Stimulated activated memory B cell treated with anti-CD40 and anti-IgM and Interleukin-4, amounts not matched to agents 10 μg/mL and 1 μg/mL and 100 μg/mL, for 72 hours (primary cell): ENCODE measurements around the gene CCDC121.

Source experiments
- ATAC-seq: fragments of 150-1000 bp; cut with Tn5 transposase; 2 replicates; pipeline ENCODE4 v1.10.0; 2021
- H3K27ac Mint-ChIP-seq: one replicate; pipeline ENCODE4 v1.8.0; 2022; ENCODE audit warnings: mild to moderate bottlenecking, mixed read lengths
- H3K27me3 Mint-ChIP-seq: one replicate; pipeline ENCODE4 v1.8.0; 2022; ENCODE audit warnings: mixed read lengths
- H3K36me3 Mint-ChIP-seq: one replicate; pipeline ENCODE4 v1.8.0; 2022; ENCODE audit warnings: mixed read lengths
- H3K4me1 Mint-ChIP-seq: one replicate; pipeline ENCODE4 v1.8.0; 2022; ENCODE audit warnings: mixed read lengths
- H3K4me3 Mint-ChIP-seq: one replicate; pipeline ENCODE4 v1.8.0; 2022; ENCODE audit warnings: mild to moderate bottlenecking, moderate library complexity, mixed read lengths
- H3K9me3 Mint-ChIP-seq: one replicate; pipeline ENCODE4 v1.8.0; 2022; ENCODE audit warnings: mixed read lengths

CCDC121 gene, protein sequence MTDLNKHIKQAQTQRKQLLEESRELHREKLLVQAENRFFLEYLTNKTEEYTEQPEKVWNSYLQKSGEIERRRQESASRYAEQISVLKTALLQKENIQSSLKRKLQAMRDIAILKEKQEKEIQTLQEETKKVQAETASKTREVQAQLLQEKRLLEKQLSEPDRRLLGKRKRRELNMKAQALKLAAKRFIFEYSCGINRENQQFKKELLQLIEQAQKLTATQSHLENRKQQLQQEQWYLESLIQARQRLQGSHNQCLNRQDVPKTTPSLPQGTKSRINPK

DNA sequence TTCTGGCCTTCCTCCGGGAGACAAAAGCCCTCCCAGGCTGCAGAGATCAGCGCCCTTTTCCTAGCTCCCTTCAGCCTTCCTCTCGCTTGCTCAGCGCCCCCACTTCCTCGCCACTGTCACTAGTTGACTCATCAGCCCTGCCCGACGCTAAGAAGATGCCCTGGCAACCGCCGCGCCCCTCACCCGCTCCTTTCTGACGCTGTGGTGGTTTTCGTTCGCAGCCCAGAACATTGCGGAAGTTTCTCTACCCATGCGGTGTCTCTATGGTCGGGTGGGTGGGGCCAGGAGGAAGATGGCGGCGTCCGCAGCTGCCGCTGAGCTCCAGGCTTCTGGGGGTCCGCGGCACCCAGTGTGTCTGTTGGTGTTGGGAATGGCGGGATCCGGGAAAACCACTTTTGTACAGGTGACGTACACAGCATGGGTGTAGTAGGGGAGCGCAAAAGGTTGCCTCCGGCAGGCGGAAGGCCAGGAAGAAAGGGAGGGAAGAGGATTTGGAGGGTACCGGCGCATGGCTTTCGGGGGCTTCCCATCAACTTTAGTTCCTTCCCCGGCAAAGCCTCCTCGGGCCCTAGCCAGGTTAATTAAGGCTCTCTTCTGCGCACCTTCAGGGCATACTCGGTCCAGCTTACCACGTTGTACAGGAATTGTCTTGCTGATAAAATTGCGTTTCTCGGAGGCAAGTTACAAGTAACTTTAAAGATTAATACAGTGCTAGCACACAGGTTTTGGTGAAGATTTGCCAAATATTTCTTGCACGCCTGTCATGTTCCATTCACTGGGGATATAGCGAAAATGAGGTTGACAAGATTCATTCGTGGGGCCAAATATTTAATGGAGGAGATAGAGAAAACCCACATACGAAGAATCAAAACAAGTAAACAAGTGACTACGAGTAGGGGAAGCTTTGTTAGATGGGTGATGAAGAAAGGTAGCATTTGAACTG lies at the start of gene CCDC121, which contains the start of gene GPN1:
TSS of gene CCDC121 (minus strand) at position 246 of the 943 bp plus-strand sequence. CDS start 1,213 bp downstream, outside the sequence.
TSS of gene GPN1 (plus strand) at position 284 of the 943 bp plus-strand sequence. CDS start at position 293, 9 bp downstream.
- no peak within 1 kb of the TSS for H3K27ac Mint-ChIP-seq

DNA sequence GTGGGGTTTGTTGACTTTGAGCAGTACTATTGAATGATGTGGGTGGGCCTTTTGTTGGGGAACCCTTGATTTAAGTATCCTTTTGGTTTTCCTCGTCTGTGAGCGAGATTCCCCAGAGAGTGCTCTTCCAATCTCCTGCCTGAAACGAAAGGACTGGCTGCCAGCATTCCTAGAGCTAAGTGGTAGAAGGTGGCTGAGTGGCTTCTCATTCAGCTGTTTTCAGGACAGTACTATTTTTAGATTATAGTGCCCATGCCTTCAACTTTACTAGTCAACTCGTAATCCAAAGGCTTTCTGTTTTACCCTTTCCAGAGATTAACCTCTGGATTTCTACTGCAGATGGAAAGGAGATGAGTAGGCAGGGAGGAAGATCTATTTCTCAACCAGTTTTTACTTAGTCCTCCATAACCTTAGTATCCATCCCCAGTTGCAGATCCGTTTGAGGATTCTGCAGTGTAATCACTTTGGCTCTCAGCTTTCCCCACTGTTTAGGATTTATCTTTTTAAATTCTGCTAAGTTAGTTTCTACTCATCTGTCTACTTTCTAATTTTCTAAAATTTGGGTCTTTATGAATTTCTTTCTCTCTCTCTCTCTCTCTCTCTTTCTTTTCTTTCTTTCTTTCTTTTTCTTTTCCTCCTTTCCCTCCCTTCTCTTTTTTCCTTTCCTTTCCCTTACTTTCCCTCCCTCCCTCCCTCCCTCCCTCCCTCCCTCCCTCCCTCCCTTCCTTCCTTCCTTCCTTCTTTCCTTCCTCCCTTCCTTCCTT lies 44.1 kb upstream of the CCDC121 start:
- no peaks in the 10 kb centered on the region for H3K9me3 Mint-ChIP-seq
- ATAC-seq, result no peak
- peaks cover 12% of the 10 kb centered on the region for H3K4me1 Mint-ChIP-seq
- H3K27ac Mint-ChIP-seq, result no peak overlapping the region
- H3K4me3 Mint-ChIP-seq, result no peak overlapping the region
- no peaks in the 10 kb centered on the region for H3K27me3 Mint-ChIP-seq
- peaks cover 58% of the 10 kb centered on the region for H3K36me3 Mint-ChIP-seq

More for the DNA sequence above, at the start of gene CCDC121, which contains the start of gene GPN1:
- H3K4me3 Mint-ChIP-seq, result no peak within 1 kb of the TSS
- H3K4me1 Mint-ChIP-seq, result no peaks in the 10 kb centered on the region
- ATAC-seq, result peak; percentile 100
- peaks cover 30% of the 10 kb centered on the region for H3K36me3 Mint-ChIP-seq
- H3K9me3 Mint-ChIP-seq, result no peaks in the 10 kb centered on the region
- no peaks in the 10 kb centered on the region for H3K27me3 Mint-ChIP-seq

DNA sequence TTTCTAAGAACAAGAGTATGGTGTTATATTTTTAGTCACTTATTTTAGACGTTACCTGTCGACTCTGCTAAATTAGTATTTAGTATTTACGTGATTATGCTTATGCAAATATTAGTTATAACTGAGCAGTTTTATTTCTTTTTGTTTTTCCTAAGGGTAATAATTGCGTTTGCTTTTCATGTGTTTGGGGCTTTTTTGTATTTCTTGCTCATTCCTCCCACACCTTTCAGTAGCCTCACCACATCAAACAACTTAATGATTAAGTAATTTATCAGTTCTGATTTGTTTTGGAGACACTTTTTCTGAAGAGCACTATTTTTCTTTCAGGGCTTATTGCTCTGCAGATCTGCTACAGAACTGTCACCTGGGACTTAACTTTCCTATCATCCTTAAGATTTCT lies 42.4 kb upstream of the CCDC121 start:
- Mint-ChIP-seq H3K36me3 (peaks cover 56% of the 10 kb centered on the region), H3K27ac (no peak overlapping the region), H3K27me3 (no peaks in the 10 kb centered on the region), H3K4me1 (peaks cover 23% of the 10 kb centered on the region), H3K4me3 (no peak overlapping the region), H3K9me3 (no peaks in the 10 kb centered on the region)
- ATAC-seq, result no peak

DNA sequence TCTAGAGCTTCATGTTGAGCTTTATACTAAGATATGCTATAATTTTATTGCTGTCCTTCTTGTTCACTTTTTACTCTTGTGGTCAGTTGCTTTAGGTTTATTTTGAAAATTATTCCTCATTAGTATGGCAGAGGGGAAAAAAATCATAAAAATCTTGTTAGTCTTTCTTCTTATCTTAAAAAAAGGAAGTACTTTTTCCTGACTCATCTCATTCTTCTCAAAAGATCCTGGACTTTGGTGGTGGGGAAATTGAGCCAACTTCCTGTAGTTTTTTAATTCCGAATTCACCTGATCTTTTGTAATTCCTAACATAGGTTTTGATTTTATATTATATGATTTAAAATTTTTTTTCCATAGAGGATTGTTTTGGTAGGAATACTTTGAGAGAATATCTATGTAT lies 38.6 kb upstream of the CCDC121 start:
- H3K27ac Mint-ChIP-seq, result no peak overlapping the region
- no peaks in the 10 kb centered on the region for H3K9me3 Mint-ChIP-seq
- H3K4me3 Mint-ChIP-seq, result no peak overlapping the region
- no peaks in the 10 kb centered on the region for H3K27me3 Mint-ChIP-seq
- peaks cover 51% of the 10 kb centered on the region for H3K4me1 Mint-ChIP-seq
- ATAC-seq, result no peak
- H3K36me3 Mint-ChIP-seq, result peaks cover 32% of the 10 kb centered on the region

DNA sequence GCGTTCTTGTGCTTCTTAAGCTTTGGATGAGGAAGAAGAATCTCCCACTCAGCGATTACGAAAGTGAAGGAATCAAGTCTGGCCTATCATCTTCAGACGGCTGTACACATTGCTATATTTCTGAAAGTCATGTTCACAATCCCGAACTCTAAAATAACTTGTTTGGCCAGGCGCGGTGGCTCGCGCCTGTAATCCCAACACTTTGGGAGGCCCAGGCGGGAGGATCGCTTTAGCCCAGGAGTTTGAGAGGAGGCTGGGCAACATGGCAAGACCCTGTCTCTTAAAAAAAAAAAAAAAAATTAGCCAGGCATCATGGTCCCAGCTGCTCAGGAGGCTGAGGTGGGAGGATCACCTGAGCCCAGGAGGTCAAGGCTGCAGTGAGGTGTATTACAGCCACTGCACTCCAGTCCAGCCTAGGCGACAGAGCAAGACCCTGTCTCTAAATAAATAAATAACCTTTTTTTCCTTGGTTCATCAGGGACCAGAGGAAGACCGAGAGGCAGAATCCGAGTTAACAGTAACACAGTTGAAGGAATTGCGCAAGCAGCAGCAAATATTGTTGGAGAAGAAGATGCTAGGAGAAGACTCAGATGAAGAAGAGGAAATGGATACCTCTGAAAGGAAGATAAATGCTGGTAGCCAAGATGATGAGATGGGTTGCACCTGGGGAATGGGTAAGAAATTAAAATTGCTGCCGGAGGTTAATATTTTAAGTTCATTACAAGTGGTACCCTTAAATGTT lies 36.0 kb upstream of the CCDC121 start:
- H3K4me1 Mint-ChIP-seq, result peaks cover 56% of the 10 kb centered on the region
- peak overlapping the region; percentile 99 for H3K4me3 Mint-ChIP-seq
- H3K27me3 Mint-ChIP-seq, result no peaks in the 10 kb centered on the region
- no peaks in the 10 kb centered on the region for H3K9me3 Mint-ChIP-seq
- H3K27ac Mint-ChIP-seq, result peak overlapping the region; percentile 98
- ATAC-seq, result no peak
- H3K36me3 Mint-ChIP-seq, result peaks cover 34% of the 10 kb centered on the region

DNA sequence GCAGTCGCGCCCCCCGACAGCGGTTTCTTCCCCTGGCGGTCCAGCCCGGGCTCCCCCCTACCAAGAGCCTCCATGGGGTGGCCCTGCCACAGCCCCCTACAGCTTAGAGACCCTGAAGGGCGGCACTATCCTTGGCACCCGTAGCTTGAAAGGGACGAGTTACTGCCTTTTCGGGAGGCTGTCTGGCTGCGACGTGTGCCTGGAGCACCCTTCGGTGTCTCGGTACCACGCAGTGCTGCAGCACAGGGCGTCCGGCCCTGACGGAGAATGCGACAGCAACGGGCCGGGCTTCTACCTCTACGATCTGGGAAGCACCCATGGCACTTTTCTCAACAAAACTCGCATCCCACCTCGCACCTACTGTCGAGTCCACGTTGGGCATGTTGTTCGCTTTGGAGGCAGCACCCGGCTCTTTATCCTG lies 35.4 kb upstream of the CCDC121 start:
- Mint-ChIP-seq H3K27me3 (no peaks in the 10 kb centered on the region), H3K4me3 (peak overlapping the region; percentile 99), H3K27ac (peak overlapping the region; percentile 98), H3K36me3 (peaks cover 37% of the 10 kb centered on the region), H3K9me3 (no peaks in the 10 kb centered on the region), H3K4me1 (peaks cover 63% of the 10 kb centered on the region)
- no peak for ATAC-seq

DNA sequence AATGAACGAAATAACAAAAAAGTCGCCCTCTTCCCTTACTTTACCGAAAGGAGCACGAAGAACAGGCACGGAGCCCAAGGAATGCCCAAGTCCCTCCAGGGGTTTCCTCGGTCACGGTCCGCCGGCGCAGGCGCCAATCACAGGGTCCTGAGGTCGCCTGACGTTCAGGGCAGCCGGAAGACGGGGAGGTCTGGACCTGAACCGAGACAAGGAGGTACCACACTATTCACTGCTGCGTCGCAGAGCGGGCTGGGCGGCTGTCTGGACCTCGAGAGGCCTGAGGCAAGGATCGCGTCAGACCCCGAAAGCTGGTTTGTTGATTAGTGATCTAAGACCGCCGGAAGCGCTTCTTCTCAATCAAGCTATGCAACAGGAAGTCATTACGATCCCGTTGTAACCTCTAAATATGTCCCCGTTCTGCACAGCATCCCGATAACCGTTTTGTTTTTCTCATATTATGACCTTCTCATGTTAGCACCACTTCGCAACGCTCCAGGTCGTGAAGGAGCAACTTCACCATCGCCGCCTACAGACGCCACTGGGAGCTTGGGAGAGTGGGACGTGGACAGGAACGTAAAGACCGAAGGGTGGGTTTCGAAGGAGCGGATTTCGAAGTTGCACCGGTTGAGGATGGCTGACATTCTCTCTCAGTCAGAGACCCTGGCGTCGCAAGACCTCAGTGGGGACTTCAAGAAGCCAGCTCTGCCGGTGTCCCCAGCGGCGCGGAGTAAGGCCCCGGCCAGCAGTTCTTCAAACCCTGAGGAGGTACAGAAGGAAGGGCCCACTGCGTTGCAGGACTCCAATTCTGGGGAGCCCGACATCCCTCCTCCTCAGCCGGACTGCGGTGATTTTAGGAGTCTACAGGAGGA lies 34.7 kb upstream of the CCDC121 start, which contains the start of the genes SLC4A1AP and SUPT7L:
TSS of gene SLC4A1AP (plus strand) at position 605 of the 869 bp plus-strand sequence. CDS start at position 631, 26 bp downstream.
TSS of gene SUPT7L (minus strand) at position 330 of the 869 bp plus-strand sequence. CDS start 1,422 bp downstream, outside the sequence.
- peaks cover 32% of the 10 kb centered on the region for H3K36me3 Mint-ChIP-seq
- H3K4me1 Mint-ChIP-seq, result peaks cover 65% of the 10 kb centered on the region
- no peaks in the 10 kb centered on the region for H3K27me3 Mint-ChIP-seq
- peak within 1 kb of the TSS; percentile 98 for H3K27ac Mint-ChIP-seq
- H3K9me3 Mint-ChIP-seq, result no peaks in the 10 kb centered on the region
- peak within 1 kb of the TSS; percentile 99 for H3K4me3 Mint-ChIP-seq
- ATAC-seq, result peak; percentile 91

DNA sequence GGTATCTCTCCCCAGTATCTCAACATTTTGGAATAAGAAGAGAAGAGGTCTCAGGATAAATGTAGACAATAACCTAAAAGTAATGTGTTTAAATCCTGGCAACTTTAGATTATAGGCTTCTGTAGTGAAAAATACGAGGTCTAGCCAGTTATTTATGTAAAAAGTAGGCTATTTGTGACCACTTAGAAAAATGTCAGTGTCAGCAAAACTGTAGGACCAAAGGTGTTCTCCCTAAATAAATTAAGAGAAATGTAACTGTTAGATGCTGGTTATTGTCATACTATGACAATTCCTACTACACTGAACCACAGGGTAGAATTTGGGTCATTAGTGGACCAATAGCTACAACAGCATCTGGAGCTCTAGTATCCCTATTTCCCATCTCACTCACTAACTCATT lies 32.6 kb upstream of the CCDC121 start:
- ATAC-seq, result no peak
- Mint-ChIP-seq H3K27ac (no peak overlapping the region), H3K4me3 (no peak overlapping the region), H3K9me3 (no peaks in the 10 kb centered on the region), H3K36me3 (peaks cover 34% of the 10 kb centered on the region), H3K27me3 (no peaks in the 10 kb centered on the region), H3K4me1 (peaks cover 55% of the 10 kb centered on the region)

DNA sequence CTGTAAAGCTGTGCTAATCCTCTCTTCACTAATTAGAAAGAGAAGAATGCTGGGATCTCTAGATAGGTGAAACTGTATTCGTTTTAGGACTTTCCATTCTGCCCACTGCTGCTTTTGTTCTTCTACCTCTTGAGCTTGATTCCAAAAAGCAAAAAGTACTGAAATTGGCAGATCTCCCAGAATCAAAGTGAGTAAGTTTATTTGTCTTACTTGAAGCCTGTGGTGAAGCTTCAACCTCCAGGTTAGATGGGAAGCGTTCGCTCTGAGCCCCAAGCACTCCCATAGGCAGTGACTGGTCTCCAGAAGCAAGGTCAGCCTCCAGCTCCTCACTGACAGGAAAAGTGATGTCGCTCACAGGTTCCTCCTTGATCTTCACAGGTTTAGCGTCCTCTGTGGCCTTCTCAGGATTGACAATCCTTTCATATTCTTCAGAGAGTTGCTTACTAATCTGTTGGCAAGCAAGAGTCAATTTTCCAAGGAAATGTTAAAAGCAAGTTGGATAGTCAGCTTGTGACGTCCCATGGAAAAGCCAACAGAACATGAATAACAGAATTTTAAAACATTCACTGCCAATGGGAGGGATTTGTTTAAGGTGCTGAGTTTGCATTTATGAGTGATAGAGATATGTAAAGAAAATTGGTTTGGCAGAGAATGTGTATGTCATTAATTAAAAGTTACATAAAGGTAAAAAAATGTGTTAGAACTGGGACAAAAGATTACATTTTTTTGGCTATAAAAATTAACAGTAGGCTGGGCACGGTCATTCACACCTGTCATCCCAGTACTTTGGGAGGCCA lies 26.5 kb upstream of the CCDC121 start:
- Mint-ChIP-seq H3K27me3 (no peaks in the 10 kb centered on the region), H3K27ac (no peak overlapping the region), H3K9me3 (no peaks in the 10 kb centered on the region), H3K36me3 (peaks cover 52% of the 10 kb centered on the region), H3K4me1 (peaks cover 19% of the 10 kb centered on the region), H3K4me3 (no peak overlapping the region)
- no peak for ATAC-seq

DNA sequence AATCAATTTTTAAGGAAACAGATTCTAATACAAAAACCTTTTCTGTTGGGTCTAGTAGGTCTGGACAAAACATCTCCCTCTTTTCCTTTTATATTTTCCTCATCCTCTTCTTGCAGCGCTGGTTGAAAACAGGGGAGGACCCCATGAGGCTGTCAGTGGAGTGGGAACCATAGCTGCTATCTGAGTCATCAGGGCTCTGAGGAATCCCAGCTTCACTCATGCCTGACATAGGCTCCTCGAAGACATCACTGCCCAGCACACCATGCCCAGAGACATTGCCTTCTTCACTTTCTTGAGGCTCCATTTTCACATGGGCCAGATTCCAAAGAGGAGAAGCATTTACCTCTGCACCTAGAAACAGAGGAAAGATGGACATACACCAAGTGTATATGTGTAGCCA lies 24.6 kb upstream of the CCDC121 start:
- peaks cover 10% of the 10 kb centered on the region for H3K4me1 Mint-ChIP-seq
- no peaks in the 10 kb centered on the region for H3K27me3 Mint-ChIP-seq
- H3K9me3 Mint-ChIP-seq, result no peaks in the 10 kb centered on the region
- H3K4me3 Mint-ChIP-seq, result no peak overlapping the region
- no peak for ATAC-seq
- H3K36me3 Mint-ChIP-seq, result peaks cover 53% of the 10 kb centered on the region
- no peak overlapping the region for H3K27ac Mint-ChIP-seq

DNA sequence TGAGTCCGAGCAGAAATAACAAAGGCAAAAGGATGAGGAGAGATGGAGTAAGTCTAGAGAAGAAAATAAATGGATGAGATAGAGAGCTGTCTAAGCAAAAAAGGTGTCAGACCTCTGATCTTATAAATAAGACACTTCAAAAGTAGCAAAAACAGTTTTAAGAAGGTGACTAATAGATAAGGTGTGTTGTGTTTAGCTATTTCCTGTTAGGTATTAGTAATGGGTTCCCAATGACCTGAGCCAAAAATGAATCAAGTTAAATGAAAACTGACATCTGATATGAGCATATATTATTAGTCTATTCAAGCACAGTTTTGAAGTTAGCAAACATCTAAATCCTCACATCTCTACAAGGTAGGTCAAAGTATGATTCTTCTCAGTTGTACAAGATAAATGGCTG lies 24.0 kb upstream of the CCDC121 start:
- Mint-ChIP-seq H3K27me3 (no peaks in the 10 kb centered on the region), H3K9me3 (no peaks in the 10 kb centered on the region), H3K4me1 (peaks cover 10% of the 10 kb centered on the region), H3K36me3 (peaks cover 58% of the 10 kb centered on the region), H3K4me3 (no peak overlapping the region), H3K27ac (no peak overlapping the region)
- no peak for ATAC-seq

DNA sequence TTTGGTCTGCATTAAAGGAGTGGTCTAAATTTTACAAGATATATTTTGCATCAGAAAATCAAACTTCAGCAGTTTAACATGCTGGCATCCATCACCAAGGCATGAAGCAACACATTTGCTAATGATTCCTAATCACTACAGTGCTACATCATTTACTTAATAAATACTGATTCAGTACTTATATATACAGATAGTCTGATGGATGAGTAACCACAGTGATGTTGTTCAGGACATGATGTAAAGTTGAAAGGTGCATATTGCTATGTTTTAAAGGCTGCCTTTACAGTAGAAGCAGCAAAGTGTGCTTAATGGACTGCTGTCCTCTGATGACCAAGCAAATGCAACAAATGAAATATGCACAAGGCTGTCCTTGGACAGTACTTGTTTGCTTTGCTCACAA lies 23.5 kb upstream of the CCDC121 start:
- H3K27me3 Mint-ChIP-seq, result no peaks in the 10 kb centered on the region
- H3K4me3 Mint-ChIP-seq, result no peak overlapping the region
- no peak for ATAC-seq
- H3K4me1 Mint-ChIP-seq, result peaks cover 10% of the 10 kb centered on the region
- H3K27ac Mint-ChIP-seq, result no peak overlapping the region
- no peaks in the 10 kb centered on the region for H3K9me3 Mint-ChIP-seq
- H3K36me3 Mint-ChIP-seq, result peaks cover 63% of the 10 kb centered on the region

DNA sequence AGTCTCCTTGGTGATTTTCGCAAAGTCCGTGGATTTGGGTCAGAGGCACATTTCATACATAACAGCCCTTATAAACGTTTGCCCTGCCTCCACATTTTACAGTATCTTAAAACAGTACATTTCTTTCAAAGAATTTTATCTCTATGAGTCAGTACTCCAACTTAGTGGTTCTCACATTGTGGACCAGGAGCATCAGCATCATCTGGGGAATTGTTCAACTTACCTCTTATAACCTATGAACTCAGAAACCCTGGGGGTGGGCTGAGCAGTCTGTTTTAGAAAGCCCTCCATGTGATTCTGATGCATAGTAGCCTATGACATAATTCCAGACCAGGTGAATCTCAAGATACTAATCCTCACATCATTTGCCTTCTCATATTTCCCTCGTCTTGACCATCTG lies 22.2 kb upstream of the CCDC121 start:
- H3K36me3 Mint-ChIP-seq, result peaks cover 58% of the 10 kb centered on the region
- no peaks in the 10 kb centered on the region for H3K27me3 Mint-ChIP-seq
- H3K9me3 Mint-ChIP-seq, result no peaks in the 10 kb centered on the region
- no peak for ATAC-seq
- H3K4me1 Mint-ChIP-seq, result peaks cover 10% of the 10 kb centered on the region
- no peak overlapping the region for H3K27ac Mint-ChIP-seq
- no peak overlapping the region for H3K4me3 Mint-ChIP-seq
